ENCODE data around the gene SLC40A1.

Gene SLC40A1

DNA sequence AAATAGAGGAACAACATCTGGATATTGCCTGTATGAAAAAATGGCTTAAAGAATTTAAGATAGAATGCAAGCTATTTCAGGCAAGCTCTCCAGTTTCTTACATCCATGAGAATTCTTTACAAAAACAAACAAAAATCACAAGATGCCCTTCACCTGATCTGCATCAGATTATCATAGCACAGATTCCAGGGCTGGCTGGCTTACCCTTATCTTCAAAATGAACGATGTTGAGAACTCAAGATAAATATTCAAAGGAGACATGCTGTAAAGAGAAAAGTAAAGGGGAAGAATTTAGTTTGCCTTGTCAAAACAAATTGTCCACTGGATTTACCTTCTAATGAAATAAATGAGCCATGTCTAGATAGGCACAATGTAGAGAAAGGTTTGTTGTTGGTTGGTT is 18.7 kb upstream of the SLC40A1 start:
- no peak for DNase-seq

GRCh38 chr2:189595417-189595816 is 14.8 kb upstream of the SLC40A1 start:
- DNase-seq: no peak

DNA sequence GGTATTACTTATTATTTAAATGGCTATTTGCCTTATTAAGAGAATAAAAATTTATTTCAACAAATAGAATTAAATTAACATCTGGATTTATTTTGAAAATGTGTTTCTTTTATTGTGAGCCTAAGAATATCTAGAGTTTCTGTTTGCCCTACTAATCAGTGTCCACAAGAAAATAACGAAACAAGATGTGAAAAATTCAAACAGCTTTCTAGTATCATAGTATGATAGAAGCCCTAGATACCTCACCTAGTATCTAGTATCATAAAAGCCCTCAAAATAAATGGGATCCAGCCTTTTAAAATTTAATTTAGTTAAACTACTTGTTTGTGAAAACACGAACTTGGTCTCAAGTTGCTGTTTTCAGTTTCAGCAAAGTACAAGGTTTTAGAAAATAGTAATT is 13.7 kb upstream of the SLC40A1 start:
- no peak for DNase-seq

DNA sequence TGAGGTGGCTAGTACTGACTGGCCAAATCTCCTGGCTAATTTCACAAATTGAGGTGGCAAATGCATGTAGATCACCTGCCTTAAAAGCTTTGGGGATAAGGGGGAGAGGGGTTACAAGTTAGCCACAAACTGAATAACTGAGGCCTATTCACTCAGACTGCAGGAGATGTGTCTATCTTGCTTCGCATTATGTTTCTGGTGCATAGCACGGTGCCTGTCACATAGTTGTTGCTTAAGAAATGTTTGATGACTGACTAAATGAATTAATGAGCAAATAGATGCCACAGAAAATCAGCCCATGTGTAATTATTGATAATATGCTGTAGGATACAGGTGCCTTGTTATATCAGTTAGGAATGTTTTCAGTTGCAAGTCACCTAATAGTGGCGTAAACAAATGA is 12.5 kb upstream of the SLC40A1 start:
- DNase-seq: no peak

- DNase-seq: no peak
Observed at GRCh38 chr2:189592353-189592984, 11.9 kb upstream of the SLC40A1 start.

DNA sequence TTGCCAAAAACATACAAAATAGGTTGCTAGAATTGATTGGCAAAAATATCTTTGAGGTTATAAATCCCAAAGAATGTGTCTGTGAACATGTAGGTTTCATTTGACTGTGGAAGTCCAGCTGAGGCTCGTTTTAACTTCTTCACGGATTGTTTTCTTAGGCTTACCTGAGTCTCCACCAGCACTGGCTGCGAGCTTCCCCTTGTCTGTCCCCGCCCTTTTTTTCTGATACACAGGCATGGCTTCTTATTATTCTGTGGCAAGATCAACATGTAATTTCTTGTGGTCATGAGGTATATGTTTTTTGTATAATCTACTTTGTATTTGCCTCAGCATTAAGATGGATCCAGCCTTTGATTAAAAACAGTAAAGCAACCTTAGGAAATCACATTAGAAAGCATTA is 7.2 kb upstream of the SLC40A1 start:
- no peak for DNase-seq

DNA sequence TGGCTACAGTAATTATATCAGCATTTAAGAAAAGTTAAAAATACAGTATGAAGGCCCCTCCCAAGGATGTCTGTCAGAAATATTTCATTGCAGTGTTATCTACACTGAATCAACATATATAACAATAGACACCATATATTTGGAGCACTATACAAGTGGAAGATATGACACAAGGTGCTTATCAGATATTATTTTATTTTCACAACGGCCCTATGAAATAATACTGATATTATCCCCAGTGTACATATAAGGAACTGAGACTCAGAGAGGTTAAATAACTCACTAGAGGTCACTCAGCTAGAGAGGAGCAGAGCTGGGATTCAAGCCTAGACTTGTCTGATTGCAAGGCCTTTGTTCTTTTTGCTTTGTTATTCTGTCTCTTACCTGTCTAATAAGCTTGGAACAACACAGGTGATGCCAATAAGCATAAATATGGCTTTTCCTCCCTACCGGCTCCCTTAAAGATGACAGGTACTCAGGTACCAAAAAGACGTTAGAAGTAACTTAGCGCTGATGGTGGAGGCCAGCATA is 4.7 kb upstream of the SLC40A1 start:
- DNase-seq: no peak

DNA sequence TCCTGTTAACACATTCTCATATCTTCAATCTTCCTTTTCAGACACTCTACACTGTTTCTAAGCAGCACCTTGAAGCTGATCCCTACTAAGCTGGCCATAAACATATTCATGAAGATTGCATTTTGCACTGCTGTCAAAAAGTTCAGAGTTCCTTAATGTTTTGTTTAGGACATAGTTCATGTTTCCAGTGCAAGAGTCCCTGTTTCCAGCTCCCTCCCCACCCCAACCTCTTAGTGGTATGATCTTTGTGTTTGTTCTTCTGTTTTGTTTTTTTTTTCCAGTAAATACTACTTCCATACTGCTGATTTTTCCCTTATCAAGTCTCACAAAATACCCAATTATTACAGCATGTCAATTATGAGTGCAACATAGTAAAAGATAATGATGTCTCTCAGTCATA is 4.1 kb upstream of the SLC40A1 start:
- no peak for DNase-seq

GRCh38 chr2:189583227-189584198 is 2.9 kb upstream of the SLC40A1 start:
- no peak for DNase-seq

DNA sequence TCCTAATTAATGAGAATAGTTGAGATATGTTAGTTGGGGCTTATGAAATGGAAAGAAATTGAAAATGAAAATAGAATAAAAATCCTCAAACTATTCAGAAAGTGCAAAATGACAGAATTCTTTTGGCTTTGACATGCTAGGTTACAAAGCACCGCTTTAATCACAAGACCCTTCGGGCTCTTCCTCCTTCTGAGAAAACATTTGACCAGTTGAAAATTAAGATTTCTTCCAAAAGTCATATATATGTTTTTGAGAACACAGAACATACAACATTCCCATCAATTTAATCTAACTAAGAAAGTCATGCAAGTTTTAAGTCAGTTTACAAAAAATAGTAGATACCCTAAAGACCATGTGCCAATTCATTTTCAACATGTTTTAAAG is 2.2 kb upstream of the SLC40A1 start:
- no peak for DNase-seq

- no peak for DNase-seq
Observed at GRCh38 chr2:189582140-189582808, 1.7 kb upstream of the SLC40A1 start.

GRCh38 chr2:189581354-189582139 is 961 bp upstream of the SLC40A1 start:
- no peak for DNase-seq

DNA sequence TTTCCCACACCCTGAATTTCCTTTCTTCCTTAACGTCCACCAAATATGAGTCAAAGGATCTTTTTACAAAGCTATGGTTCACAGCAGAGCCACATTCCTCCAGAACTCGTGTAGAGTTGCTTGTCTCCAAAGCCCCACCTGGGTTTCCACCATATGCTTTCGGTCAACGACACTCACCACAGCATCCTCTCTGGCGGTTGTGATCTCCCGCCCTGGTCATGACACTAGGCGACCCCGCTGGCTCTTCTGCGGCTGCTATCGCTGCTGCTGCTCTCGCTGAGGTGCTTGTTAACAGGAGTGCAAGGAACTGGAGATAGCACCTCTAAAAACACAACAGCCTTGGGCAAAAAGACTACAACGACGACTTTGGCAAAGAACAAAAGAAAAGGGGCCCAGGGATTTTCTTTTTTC is 340 bp downstream of the SLC40A1 start:
- DNase-seq: no peak

GRCh38 chr2:189579585-189580186 is 900 bp downstream of the SLC40A1 start:
- no peak for DNase-seq

DNA sequence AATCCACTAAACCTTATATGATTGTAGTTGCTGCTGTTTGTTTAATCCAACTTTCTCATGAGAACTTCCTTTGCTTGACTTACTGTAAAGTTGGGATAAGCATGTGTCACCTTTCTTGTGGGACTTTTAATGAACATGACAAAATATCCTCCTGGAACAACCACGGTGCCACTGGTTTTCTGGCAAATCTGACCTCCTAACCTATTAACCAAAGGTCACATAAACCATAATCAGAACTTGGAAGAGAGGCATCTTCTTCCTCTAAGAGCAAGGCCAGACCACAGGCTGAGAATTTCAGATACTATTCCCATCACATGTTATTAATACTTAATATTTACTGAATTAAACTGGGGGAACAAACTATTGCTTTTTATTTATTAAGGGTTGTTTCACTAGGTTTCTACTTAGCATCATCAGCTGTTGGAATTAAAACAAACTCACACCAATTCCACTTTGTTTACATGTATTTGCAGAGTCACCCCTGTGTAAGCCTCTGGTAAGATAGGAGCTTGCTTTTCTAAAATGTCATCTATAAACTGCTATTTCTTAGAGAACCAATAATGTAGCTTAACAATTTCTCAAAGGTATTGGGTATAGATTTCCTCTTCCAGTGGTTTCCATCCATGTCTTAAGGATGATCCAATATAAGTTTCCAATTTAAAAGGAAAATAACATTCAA is 2.2 kb downstream of the SLC40A1 start:
- DNase-seq: no peak

DNA sequence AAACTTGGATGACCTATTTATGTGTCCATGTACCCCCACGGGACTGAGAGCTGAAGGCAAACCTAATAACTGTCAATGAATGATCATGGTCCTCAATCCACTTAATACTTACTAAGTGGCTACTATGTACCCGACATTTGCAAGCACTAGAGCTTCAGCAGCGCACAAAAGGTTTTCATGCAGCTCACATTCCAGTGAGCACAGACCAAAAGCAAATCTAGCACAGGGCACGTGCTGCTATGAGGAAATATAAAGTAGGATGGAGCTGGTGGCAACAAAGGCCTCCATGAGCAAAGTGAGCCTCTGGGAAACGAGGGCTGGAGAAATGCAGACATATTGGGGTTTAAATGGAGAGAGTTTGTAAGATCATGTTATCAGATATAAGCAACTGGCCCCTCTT is 3.5 kb downstream of the SLC40A1 start:
- no peak for DNase-seq

DNA sequence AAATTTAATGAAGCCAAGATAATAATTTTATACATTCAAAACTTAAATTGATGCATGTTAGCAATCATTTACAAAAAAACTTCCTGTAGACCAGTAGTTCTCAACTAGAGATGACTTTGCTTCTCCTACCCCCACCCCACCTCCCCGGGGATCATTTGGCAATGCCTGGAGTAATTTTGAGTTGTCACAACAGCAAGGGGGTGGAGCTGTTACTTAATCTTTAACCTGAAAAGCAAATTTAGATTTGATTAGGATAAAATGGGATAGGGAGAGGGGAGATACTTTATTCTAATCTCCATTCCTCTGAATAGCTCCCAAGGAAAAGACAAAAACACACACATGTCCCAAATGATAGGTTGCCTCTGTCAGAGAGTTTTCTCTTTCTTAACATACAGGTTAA is 4.2 kb downstream of the SLC40A1 start:
- no peak for DNase-seq

- no peak for DNase-seq
Observed at GRCh38 chr2:189574793-189575475, 5.7 kb downstream of the SLC40A1 start.

DNA sequence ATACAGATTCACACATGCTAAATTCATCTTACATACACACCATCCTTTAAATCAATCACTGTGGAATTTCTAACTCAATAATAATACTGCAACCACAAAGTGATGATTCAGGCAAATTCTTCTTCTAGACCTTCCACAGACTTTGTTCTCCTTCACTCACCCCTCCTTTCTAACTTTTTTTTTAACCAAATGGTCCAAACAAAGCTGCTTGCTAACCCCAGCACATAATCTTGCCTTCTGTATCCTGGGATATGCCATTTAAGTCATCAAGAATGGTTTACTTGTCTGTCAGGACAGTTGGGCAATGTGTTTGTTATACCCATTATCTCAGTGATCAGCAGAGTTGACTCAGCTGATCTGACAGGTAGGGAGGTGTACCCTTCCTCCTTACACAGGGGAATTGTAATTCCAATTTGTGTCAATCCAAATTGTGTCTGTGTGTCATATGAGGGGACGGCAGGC is 10.0 kb downstream of the SLC40A1 start:
- DNase-seq: peak; percentile 90

GRCh38 chr2:189569295-189569910 is 11.2 kb downstream of the SLC40A1 start:
- peak; percentile 42 for DNase-seq
